HG02840 (cell line): Measurements from ENCODE around the gene YBX2.

Experiments used
- ATAC-seq: cut with Tn5 transposase; IDR thresholded peaks from one replicate; pipeline ENCODE4 v1.9.1; 2021; ENCODE audit warnings: mild to moderate bottlenecking, moderate library complexity, moderate number of reproducible peaks; ENCODE audit not compliant: unreplicated experiment, low FRiP score

YBX2 gene

GRCh38 chr17:7323731-7324437 lies 29.4 kb upstream of the YBX2 start:
- ATAC-seq: no peak

DNA sequence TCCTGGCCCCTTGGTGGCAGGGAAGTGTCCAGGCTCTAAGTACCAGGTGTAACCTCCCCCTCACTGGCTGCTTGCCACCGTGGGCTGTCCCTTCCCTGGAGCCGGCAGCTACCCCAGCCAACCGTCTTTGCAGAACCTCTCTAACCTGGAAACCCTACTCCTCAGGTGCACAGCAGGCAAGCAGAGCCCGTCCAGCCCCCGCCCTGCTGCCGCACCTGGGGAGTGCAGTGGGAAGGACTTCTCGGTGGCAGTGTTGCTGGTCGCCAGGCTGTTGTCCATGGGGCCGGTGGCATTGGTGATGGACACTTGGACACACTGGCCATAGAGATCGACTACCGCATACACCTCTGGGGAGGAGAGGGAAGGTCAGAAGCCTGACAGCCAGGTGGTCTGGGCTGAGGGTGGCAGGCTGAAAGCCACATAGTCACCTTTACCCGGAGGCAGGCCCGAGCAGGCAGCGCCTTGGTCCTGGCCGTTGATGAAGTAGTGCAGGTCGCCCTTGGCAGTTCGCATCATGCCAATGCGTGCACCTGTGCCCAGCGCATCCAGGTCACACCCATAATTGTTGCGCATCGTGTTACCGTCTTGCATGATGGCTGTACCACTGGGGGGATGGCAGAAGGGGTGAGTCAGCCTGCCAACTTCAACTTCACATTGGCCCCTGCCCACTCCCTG lies 28.2 kb upstream of the YBX2 start:
- ATAC-seq: no peak

- ATAC-seq: no peak
These were observed 27.0 kb upstream of the YBX2 start for GRCh38 chr17:7321466-7321865.

DNA sequence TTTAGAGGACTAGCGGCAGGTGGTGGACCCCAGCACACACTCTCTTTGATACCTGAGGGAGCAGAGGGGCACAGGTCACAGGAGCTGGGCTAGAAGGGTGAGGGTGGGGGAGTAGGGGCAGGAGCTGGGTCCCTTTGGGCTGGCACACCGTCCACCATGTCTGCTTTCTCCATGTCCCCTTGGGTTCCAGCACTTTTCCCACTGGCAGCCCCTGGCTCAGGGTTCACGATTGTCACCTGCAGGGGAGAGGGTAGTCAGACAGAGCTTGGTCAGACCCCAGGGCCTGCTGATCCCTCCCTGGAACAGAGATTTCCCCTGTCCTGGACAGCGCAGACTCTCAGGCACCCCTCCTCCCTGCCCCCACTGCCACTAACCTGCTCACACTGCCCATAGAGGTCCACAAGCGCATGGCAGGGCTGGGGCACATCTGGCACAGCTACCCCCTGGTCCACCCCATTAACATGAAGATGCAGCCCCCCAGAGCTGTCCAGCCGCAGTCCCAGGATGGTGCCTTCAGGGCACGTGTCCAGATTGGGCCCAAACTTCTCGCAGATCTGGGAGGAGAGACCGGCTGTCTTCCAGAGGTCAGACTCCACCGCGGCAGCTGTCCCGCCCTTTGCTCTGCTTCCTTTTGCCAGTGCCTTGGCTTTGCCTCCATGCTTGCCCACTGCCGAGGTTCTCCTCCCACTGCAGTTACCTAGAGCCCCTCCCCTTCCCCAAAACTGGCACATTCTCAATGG lies 23.9 kb upstream of the YBX2 start:
- ATAC-seq: no peak

DNA sequence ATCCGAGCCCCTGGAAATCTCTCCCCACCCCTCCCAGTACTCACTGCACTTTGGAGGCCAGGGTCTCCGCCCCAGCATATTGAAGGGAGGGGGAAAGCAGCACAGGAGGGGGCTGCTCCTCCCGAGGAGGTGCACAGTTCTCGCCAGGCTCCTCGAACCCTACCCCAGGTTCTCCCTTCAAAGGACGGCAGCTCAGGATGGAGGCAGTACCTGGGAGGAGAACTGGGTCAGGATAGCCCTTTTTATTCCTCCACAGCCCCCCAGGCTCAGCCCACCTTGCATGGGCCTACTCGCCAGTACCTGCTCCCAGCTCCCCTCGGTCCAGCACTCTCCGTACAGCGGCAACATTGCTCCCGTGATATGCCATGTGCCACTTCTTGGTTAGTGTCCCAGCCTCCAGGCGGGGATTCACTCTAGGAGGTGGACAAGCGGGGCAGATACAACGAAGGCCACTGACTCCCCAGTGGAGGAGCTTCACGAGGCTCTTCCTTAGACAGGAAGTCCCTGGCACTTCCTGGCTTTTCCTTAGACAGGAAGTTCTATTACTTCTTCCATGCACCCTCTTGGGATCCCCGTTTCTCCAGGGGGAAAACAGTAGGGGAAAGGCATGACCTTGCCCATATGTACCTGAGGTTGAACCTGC lies 22.8 kb upstream of the YBX2 start:
- ATAC-seq: no peak

GRCh38 chr17:7315570-7316235 lies 21.3 kb upstream of the YBX2 start:
- no peak for ATAC-seq

- ATAC-seq: peak; percentile 49
These were observed 20.5 kb upstream of the YBX2 start, which contains the start of gene GPS2 for GRCh38 chr17:7314719-7315569. Gene GPS2, minus strand, starts transcription at chr17:7315360. Its CDS starts 308 bp downstream, at chr17:7315052.

DNA sequence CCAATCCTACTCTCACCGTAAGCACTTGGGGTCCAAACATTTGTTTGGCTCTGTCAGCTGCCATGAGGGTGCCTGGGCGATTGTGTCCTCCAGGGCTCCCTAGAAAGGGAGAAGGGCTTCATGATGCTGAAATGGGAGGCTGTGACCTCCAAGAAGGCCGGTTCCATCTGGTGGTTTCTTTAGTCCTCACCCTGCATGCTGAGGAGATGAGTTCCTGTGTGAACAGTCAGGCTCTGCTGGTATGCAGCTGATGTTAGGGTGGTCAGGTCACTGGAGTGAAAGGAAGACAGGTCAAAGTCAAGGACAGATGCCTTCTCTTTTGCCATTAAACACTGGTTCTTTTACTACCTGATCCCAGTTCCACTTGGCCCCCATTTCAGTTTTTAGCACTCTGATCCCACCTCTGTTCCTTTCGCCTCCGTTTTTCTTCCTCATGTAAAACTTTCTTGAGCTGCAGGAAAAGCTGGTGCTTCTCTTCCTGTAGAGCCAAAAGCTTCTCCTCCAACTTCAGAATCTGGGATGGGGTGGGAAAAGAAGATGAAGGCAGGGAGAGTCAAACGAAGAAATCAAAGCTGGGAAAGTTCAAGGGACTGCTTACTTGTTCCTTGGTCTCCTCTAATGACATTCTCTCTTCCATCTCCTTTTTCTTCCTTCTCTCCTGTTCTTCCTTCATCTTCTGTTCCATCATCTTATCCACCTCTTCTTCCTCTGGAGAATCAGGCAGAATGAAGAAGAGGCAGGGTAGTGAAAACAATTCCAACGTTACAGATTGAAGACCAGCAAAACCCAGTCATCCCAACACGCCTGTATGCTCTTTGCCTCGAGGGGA lies 19.7 kb upstream of the YBX2 start:
- ATAC-seq: no peak

- ATAC-seq: no peak
These were observed 18.9 kb upstream of the YBX2 start for GRCh38 chr17:7313088-7313889.

DNA sequence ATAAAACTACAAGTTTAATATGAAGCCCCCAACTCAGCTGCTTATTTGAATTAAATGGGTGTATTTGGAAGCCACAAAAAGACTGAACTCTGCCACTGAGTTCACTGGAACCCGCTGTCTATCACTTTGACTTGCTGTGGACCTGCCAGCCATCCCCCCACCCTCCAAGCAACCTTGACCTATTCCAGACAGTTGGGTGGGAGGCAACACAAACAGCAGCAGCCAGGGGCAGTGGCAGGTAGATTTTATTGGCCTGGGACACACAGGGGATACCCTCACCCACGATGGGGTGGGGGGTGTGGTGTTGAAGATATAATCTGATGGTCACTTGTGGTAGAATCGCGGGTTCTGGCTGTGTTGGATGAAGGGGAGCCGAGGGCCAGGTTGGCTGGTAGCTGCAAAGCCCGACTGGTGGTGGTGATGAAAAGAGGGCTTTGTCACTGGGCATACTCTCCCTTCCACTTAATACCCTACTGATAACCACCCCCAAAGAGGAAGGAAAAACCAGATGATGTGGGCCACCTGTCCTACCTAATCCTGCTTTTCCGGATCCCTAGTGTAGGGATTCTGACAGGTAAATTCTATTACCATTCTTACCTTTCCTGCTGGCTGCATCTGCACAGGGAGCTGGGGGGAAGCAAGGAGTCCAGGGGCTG lies 18.1 kb upstream of the YBX2 start:
- ATAC-seq: no peak

DNA sequence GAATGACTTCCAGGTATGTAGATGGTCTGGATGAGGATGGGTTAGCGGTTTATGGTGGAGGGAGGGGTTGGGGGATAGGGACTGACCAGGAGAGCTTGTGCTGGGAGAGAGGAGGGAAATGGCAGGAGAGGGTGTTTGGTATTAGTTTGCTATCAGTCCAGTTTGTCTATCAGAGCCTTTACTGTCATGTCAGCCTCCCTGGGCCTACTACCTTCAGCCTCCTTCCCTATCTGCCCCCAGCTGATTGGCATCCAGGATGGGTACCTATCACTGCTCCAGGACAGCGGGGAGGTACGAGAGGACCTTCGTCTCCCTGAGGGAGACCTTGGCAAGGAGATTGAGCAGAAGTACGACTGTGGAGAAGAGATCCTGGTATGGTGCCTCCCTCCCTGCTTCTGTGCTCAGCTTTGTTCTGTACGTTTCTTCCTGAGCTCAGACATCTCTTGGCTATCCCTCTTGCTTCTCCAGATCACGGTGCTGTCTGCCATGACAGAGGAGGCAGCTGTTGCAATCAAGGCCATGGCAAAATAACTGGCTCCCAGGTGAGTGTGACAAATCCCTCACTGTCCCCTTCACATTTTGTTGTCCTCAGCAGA lies 16.8 kb upstream of the YBX2 start:
- no peak for ATAC-seq

DNA sequence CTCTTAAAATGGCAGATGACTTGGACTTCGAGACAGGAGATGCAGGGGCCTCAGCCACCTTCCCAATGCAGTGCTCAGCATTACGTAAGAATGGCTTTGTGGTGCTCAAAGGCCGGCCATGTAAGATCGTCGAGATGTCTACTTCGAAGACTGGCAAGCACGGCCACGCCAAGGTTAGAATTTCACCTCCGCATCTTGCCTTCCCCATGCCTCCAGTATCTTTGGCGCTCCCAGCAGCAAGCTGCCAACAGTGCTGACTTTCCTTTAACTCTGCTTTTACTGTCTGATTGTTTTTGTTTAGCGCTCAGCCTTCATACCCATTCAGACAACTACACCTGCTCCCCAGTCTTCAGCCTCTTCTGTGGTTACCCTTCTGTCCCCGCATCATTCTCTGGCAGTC lies 15.2 kb upstream of the YBX2 start:
- no peak for ATAC-seq

DNA sequence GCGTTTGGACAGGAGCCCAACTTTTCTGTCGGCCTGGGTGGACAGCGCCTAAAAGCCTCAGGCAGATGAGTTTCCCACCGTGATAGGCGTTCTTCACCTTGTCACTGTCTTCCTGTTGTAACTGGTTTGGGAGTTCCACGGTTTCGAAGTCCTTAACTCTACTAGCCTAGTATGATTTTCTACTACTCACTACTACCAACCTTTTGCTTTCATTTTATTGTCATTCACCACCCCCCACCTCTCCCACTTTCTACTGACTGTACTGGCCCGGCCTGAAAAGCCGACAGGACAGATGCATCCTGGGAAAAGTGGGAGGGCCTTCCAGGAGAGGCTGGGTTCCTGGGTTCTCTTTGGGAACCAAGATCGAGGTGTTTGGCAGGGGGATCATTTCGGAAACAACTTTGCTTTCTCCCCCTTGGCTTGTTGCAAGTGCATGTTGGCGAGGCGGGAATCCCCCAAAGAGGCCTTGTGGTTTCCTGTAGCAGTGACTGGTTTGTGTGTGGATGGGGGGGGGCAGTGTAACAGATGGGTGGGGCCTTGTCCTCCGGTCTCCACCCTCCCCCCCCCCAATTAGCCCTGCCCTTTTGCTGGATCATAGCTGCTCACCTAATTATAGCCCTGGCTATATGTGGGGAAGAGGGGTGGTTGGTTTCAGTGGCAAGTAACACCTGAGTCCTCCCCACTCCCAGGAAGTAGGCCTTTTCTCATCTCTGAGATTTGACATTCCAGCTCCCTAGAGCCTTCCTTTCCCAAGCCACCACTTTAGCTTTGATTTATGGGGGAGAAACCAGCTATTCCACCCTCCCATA lies 14.4 kb upstream of the YBX2 start:
- ATAC-seq: no peak

DNA sequence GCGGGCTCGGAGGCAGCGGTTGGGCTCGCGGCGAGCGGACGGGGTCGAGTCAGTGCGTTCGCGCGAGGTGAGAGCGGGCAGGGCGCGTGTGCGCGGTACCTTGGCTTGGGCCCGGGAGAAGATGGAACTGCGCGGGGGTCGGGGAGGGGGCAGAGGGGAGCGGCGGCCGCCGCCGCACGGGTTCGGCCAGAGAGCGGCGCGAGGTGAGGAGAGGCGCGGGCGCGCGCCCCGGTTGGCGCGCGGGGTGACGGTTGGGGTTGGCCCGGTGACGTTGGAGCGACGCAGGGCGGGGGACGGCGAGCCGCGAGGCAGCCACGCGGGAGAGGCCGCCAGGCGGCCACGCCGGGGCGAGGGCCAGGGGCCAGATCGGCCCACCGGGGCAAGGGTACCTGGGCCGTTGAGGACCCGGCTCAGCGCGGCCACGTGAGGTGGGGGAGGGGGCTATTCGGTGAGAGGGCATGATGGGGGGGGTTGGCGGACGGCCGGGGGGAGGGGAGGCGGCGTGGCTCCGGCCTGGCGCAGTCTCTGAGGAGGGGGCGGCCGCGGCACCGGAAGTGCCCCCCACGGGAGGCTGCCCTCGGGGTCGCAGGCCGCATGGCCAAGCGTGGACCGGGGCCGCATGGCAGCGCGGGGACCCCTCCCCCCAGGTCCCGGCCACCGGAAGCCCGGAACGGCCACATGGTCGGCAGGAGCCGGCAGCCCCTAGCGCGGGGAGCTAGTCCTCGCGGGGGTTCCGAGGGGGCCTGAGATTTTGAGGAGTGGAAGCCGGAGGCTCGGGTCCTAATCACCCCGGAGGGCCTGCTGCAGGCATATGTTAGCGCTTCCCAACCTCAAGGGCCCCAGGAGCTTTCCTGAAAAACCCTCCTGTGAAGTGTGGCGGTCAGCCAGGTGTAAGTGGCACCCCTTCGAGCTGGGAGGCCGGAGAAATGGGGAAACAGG lies 13.5 kb upstream of the YBX2 start:
- no peak for ATAC-seq
